ENCODE data around the gene PALB2.
A peak's percentile ranks its signal among the peaks of the same experiment; 100 is the strongest.
"Not testable (repeated sequence)": the region's sequence is repeated elsewhere in the genome, so short reads cannot be mapped to it uniquely, and the experiment has no call there.

Gene PALB2

GRCh38 chr16:23642246-23642774, 1.2 kb upstream of the PALB2 start:
- no peak for DNase-seq (ENCODE audit: low read depth in 2 of 2)

DNA sequence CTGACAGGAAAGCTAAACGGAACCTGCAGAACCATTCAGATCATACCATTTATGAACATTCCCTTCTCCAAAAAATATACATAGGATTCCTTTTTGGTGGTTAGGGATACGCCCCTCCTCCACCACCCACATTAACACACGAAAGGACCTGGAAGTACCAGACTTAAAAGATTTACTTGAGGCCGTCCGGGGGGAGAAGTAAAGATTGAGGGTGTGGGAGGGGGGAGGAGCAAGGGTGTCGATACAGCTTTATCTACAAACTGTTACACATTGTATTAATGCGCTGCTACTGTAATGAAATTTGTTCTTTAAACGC, 537 bp downstream of the PALB2 start:
- peak in 1 of 2 donors; percentile 8 for DNase-seq (ENCODE audit: low read depth in 2 of 2)

DNA sequence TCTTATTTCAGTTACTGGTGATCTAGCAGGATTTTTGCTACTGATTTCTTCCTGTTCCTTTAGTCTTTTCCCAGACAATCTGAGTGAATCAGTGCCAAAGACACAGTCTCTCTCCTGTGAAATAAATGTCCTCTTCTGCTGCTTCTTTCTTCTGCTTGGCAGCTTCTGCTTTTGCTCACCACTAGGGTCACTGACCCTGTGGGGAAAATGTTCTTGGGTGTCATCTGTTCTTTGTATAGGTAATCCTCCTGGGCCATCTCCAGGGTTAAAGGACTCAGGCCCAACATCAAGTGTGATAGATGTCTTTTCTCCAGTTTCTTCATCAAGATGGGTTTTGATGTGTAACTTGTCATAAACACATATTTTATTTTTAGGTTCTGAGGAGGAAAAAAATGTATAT, 5.2 kb downstream of the PALB2 start:
- no peak for DNase-seq (ENCODE audit: low read depth in 2 of 2)

- no peak for DNase-seq (ENCODE audit: low read depth in 2 of 2)
Measured at GRCh38 chr16:23634461-23635036, 6.6 kb downstream of the PALB2 start.

DNA sequence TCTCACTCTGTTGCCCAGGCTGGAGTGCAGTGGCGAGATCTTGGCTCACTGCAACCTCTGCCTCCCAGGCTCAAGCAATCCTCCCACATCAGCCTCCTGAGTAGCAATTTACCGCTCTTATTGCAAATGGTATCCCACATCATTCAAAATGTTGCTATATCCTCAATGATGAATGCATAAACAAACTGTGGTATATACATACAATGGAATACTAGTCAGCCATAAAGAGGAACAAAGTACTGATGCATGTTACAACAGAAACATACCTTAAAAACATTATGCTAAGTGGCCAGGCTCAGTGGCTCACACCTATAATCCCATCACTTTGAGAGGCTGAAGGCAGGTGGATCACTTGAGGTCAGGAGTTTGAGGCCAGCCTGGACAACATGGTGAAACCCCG, 9.2 kb downstream of the PALB2 start:
- DNase-seq (ENCODE audit: low read depth in 2 of 2): not testable (repeated sequence)

- DNase-seq (ENCODE audit: low read depth in 2 of 2): no peak
Measured at GRCh38 chr16:23629516-23629915, 11.6 kb downstream of the PALB2 start.

GRCh38 chr16:23624092-23624491, 17.0 kb downstream of the PALB2 start:
- no peak for DNase-seq (ENCODE audit: low read depth in 2 of 2)

GRCh38 chr16:23615805-23616204, 25.3 kb downstream of the PALB2 start:
- no peak for DNase-seq (ENCODE audit: low read depth in 2 of 2)

DNA sequence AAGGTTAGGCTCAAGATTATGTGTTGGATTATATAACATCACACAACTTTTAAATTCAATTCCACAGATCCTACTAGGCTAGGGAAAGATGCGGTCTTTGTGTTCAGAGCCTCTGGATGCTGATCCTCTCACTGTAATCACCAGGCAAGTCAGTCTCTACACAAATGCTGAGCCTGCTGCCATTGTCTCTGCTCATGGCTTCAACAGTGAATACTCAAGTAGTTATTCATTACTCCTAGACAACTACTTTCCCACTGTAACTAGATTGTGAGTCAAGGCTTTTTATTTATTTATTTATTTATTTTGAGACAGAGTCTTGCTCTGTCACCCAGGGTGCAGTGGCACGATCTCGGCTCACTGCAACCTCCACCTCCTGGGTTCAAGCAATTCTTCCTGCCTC, 29.2 kb downstream of the PALB2 start:
- DNase-seq (ENCODE audit: low read depth in 2 of 2): no peak

DNA sequence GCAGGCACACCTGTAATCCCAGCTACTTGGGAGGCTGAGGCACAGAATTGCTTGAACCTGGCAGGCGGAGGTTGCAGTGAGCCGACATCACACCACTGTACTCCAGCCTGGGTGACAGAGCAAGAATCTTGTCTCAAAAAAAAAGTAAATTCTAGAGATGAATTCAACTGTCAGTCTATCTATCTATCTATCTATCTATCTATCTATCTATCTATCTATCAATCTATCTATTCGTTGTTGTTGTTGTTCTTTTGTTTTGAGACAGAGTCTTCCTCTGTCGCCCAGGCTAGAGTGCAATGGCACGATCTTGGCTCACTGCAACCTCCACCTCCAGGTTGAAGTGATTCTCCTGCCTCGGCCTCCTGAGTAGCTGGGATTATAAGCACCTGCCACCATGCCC, 30.2 kb downstream of the PALB2 start:
- DNase-seq (ENCODE audit: low read depth in 2 of 2): not testable (repeated sequence)

DNA sequence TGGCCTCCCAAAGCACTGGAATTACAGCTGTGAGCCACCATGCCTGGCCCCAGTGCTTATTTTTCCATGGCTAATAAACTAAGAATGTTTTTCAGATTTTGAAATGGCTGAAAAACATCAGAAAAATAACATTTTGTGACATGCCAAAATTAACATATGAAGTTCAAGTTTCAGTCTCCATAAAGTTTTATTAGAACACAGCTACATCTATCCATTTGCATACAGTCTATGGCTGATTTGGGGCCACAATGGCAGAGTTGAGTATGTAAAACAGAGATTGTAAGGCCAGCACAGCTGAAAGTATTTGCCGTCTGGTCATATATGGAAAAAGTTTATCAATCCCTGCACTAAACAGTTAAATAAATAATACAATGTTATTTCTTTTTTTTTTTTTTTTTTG, 31.2 kb downstream of the PALB2 start:
- DNase-seq (ENCODE audit: low read depth in 2 of 2): no peak

DNA sequence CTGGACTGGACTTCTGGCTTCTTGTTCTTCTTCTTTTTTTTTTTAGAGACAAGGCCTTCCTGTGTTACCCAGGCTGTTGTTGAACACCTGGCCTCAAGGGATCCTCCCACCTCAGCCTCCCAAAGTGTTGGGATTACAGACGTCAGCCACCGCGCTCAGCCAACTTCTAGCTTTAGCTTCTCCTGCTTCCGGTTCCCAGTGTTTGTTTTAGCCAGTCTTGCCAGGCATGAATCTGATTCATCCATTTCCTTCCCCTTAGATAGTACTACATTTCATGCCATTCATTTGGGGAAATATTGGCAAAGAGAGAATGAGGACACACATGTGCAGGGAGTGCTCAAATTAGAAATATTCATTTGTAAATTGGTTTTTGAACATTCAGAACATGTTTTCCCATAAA, 32.9 kb downstream of the PALB2 start:
- DNase-seq (ENCODE audit: low read depth in 2 of 2): no peak

DNA sequence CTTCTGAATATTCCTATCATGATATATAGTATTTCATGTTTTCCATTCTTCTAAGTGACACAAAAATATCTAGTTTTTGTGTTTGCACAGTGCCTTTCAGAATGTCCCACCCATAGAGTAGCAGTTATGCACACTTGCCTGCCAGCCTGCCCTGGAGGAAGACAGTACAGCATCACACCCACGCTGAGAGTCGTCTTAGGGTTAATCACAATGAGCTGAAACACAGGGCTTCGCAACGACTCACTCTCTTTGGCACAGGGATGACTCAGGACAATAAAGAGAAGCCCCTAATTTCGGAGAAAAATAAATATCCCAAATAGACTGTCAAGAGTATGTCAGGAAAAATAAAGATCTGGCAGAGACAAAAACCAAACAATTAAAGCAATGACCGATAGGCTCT, 33.4 kb downstream of the PALB2 start:
- DNase-seq (ENCODE audit: low read depth in 2 of 2): no peak

- DNase-seq (ENCODE audit: low read depth in 2 of 2): no peak
Measured at GRCh38 chr16:23597003-23597756, 43.9 kb downstream of the PALB2 start.

GRCh38 chr16:23595951-23596720, 45.0 kb downstream of the PALB2 start, which contains the start of gene NDUFAB1:
TSS of gene NDUFAB1 (minus strand) at chr16:23596316. CDS start at chr16:23596290, 26 bp downstream.
- DNase-seq (ENCODE audit: low read depth in 2 of 2): peak; percentile 70 to 86

DNA sequence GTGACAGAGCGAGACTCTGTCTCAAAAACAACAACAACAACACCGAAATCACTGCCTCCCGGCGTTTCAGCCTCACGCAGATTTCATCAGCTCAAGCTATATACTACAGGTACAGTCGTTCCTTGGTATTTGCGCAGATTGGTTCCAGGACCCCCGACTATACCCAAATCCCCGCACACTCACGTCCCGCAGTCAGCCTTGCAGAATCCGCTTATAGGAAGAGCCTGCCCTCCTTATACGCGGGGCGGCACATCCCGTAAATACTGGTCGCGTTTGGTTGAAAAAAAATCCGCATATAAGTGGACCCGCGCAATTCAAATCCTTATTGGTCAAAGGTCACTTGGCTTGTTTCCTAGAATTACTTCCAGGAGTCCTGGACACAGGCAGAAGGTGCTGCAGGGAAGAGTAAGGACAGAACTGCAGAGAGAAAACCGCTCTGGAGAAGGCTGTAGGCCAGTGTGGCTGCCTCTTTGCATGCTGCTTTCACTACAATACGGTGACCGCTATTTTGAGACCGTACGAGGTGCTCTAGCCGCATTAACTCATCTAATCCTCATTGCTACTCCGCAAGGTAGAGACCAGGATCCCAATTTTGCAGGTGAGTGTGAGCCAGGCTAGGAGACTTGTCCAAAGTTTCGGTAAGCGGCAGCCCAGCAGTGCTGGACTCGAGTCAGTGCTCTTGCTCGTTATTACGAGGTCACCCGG, 45.7 kb downstream of the PALB2 start:
- no peak for DNase-seq (ENCODE audit: low read depth in 2 of 2)

DNA sequence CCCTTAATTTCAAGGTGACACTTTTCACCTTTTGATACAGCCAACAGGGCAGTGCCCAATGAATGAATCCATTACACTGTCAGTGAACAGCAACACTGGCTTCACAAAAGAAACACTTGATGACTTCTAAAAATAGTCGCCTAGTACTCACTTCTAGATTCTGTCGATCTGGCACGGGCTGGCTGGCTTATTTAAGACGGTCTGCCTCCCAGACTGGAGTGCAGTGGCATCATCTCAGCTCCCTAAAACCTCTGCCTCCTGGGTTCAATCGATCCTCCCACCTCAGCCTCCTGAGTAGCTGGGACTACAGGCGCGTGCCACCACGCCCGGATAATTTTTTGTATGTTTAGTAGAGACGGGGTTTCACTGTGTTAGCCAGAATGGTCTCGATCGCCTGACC, 46.9 kb downstream of the PALB2 start:
- DNase-seq (ENCODE audit: low read depth in 2 of 2): no peak

- DNase-seq (ENCODE audit: low read depth in 2 of 2): no peak
Measured at GRCh38 chr16:23590181-23590580, 50.9 kb downstream of the PALB2 start.

DNA sequence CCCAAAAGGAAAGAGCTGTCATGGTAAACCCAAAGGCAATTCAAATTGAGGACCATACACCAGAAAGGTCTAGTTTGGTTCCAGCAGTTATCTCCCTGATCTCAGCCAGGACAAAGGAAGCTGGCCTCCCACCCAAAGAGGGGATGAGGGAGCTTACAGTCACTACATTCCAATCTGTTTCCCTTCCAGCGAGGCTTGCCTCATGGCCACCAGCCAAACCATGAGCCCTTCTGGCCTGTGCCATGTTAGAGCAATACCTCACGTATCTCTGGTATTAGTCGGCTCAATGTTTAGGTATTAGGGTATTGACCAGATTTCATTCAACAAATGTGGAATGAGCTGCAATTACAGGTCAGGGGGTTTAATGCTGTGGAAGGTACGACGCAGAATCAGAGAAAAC, 53.4 kb downstream of the PALB2 start:
- DNase-seq (ENCODE audit: low read depth in 2 of 2): no peak

DNA sequence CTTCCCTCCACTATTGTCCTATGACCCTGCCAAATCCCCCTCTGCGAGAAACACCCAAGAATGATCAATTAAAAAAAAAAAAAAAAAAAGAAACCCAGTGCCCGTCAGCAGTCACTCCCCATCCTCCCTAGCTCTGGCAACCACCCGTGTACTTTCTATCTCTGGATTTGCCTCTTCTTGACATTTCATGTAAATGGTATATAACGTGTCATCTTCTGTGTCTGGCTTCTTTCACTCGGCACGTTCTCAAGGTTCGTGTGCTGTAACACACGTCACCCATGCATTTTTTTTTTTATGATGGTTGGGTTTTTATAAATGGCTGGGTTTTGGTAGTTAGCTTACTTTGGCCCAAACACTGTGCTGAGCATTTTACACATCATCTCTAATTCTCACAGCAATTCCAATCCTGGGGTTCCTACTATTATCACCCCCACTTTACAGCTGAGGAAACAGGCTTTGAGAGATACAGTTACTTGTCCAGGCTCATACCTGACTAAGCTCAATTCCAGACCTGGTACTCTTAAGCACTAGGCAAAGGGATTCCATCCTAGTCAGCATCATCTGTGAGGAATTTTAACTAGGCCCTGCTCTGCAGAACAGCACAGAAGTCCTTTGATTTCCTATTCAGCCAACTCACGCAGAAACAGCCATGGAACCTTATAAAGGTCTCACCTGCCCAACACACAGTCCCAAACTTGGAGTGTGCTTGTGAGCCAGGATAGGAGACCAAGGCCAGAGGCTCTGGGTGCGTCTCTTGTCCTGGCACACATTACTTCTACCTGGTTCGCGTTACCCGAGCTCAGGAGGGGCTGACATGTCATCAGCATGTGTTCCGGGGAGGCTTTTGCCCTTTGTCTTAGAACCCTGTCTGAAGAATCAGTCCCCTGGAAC, 56.7 kb downstream of the PALB2 start:
- DNase-seq (ENCODE audit: low read depth in 2 of 2): no peak

- DNase-seq (ENCODE audit: low read depth in 2 of 2): not testable (repeated sequence)
Measured at GRCh38 chr16:23583271-23583670, 57.8 kb downstream of the PALB2 start.
